T-helper 1 cell treated with Interleukin-12 subunit alpha and Interleukin-12 subunit beta and Interleukin-4 antibody, amounts not matched to agents 30 ng/mL and 1 ng/mL, for 36 hours (primary cell): Measurements from ENCODE around the gene ANXA10. TPM values are rescaled to one million over a fixed set of nuclear protein-coding genes. Genes with fewer than 3 reads are reported as not detected.

Experiments
- intact Hi-C: fragments of 100-400 bp; cut with micrococcal nuclease; formaldehyde crosslinking; loops from one replicate; pipeline ENCODE4 v1.15.1; 2024
- total RNA-seq: library from RNA; stranded (reverse); gene quantifications from 2 replicates; pipeline ENCODE4 v1.2.3, GENCODE V29; 2022

The ANXA10 gene
- total RNA-seq, 1 donor from 2014 or later = not detected

DNA sequence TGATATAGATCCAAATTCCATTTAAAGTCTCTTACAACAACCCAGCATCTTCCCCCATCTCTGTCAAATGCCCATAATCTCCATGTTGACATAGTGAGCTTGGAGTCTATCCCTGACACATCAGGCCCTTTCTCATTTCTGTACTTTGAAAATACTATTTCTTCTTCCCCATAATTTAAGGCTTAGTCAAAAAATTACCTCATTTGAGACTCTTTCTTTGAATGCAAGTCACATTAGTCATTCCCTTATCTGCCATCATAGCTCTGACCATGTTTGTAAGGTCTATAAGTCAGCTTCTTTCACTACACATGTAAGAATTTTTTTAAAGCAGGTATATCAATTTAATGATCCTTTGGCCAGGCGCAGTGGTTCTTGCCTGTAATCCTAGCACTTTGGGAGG is 126.3 kb downstream of the ANXA10 start:
- intact Hi-C loops = no loop called here

DNA sequence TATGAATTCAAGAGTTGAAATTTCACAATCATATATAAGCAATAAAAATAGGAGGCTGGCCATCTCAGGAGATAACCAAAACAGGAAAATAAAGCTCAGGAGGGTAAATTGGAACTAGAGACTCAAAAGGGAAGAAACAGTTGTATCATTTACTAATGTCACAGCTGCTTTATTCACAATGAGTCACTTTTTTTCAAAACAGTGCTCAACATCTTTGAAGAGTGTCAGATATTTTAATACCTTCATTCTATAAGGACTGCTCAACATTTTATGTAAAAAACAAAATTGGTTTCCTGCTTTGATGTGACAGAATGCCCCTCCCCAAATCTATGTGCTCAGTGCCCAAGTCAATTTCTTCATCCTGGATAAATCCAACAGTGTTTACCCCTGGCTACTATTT is 128.6 kb downstream of the ANXA10 start:
- intact Hi-C loops = no loop called here

DNA sequence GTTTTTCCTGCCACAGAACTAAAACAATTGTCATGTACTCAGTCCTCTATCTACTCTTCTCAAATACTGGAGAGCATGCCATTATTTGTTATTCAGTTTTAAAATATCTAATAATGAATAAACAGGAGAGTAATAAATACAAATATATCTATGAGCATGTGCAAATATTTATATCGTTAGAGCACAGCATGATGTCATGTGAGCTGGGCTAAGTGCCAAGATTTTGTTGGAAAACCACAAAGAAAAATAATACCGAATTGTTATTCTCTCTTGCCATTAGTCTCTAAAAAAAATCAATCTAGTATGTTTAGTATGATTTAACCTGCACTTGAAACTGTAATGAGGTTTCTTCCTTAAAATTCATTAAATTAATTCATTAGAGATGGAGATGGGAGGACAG is 129.0 kb downstream of the ANXA10 start:
- intact Hi-C loops = no loop called here

Other genes with a start within 250 kb of the ANXA10 start
- 97.5 TPM in 2 replicates for gene DDX60, start 226.2 kb downstream of the ANXA10 start, total RNA-seq